Measurements from ENCODE around the gene OTOA.

DNA sequence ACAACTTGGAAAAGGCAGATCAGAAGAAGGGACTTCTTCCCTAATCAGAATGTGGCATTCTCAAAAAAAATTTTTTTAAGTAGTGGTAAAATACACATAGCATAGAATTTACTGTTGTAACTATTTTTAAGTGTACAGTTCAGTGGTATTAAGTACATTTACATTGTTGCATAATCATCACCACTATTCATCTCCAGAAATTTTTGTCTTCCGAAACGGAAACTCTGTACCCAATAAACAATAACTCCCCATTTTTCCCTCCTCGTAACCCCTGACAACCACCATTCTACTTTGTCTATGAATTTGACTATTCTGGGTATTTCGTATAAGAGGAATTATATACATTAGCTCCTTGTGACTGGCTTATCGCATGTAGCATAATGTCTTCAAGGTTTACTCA lies 45.5 kb upstream of the OTOA start:
- TF ChIP-seq, protein P1, sequence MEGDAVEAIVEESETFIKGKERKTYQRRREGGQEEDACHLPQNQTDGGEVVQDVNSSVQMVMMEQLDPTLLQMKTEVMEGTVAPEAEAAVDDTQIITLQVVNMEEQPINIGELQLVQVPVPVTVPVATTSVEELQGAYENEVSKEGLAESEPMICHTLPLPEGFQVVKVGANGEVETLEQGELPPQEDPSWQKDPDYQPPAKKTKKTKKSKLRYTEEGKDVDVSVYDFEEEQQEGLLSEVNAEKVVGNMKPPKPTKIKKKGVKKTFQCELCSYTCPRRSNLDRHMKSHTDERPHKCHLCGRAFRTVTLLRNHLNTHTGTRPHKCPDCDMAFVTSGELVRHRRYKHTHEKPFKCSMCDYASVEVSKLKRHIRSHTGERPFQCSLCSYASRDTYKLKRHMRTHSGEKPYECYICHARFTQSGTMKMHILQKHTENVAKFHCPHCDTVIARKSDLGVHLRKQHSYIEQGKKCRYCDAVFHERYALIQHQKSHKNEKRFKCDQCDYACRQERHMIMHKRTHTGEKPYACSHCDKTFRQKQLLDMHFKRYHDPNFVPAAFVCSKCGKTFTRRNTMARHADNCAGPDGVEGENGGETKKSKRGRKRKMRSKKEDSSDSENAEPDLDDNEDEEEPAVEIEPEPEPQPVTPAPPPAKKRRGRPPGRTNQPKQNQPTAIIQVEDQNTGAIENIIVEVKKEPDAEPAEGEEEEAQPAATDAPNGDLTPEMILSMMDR (IDR thresholded peaks at IDR 0.05) = no peak
- TF ChIP-seq POLR2A (IDR thresholded peaks at IDR 0.05) = no peak
